NCI-H69 (cell line): Measurements from ENCODE around the gene EIF2B4.

Experiments
- DNase-seq: peaks from one replicate; lab custom pipeline; 2025; lab: John Stamatoyannopoulos, UW

Gene EIF2B4

GRCh38 chr2:27370026-27370815, at the start of gene EIF2B4, which contains the start of gene SNX17:
Gene EIF2B4, minus strand, starts transcription at chr2:27370338. Its CDS starts 24 bp downstream, at chr2:27370314.
Gene SNX17, plus strand, starts transcription at chr2:27370616. Its CDS starts 128 bp downstream, at chr2:27370744.
- DNase-seq = peak; percentile 96

GRCh38 chr2:27416151-27416550, 46.0 kb upstream of the EIF2B4 start:
- DNase-seq = no peak

GRCh38 chr2:27412419-27413152, 42.4 kb upstream of the EIF2B4 start:
- no peak for DNase-seq

- peak; percentile 95 for DNase-seq
These were observed 39.4 kb upstream of the EIF2B4 start, which contains the start of gene PPM1G for GRCh38 chr2:27409321-27410073. Gene PPM1G, minus strand, starts transcription at chr2:27409591. Its CDS starts 169 bp downstream, at chr2:27409422.

GRCh38 chr2:27408601-27409320, 38.6 kb upstream of the EIF2B4 start:
- DNase-seq = peak; percentile 54

GRCh38 chr2:27407798-27408491, 37.8 kb upstream of the EIF2B4 start:
- DNase-seq = peak; percentile 73

GRCh38 chr2:27400348-27401135, 30.4 kb upstream of the EIF2B4 start:
- DNase-seq = no peak

- no peak for DNase-seq
These were observed 28.8 kb upstream of the EIF2B4 start for GRCh38 chr2:27398962-27399361.

- no peak for DNase-seq
These were observed 23.1 kb upstream of the EIF2B4 start for GRCh38 chr2:27393225-27393624.

GRCh38 chr2:27390822-27391679, 20.9 kb upstream of the EIF2B4 start:
- DNase-seq = no peak

GRCh38 chr2:27381577-27382181, 11.5 kb upstream of the EIF2B4 start:
- no peak for DNase-seq

GRCh38 chr2:27380626-27381545, 10.7 kb upstream of the EIF2B4 start, which contains the start of gene ZNF513:
Gene ZNF513, minus strand, starts transcription at chr2:27380734. Its CDS starts 208 bp downstream, at chr2:27380526.
- peak; percentile 94 for DNase-seq

GRCh38 chr2:27379836-27380625, 9.9 kb upstream of the EIF2B4 start:
- DNase-seq = peak; percentile 65

GRCh38 chr2:27379383-27379835, 9.3 kb upstream of the EIF2B4 start:
- DNase-seq = no peak

GRCh38 chr2:27378809-27379290, 8.7 kb upstream of the EIF2B4 start:
- no peak for DNase-seq

GRCh38 chr2:27378096-27378808, 8.1 kb upstream of the EIF2B4 start:
- DNase-seq = peak; percentile 3
